HCT116 (cell line): ENCODE data around the gene SLC25A43. TPM values are rescaled to one million over a fixed set of nuclear protein-coding genes. Genes with fewer than 3 reads are reported as not detected.

Source experiments
- ATAC-seq: fragments of 200-7000 bp; cut with Tn5 transposase; 2 replicates; pipeline ENCODE4 v1.9.1; 2020; ENCODE audit warnings: mild to moderate bottlenecking, moderate library complexity
- BruUV-seq: library from RNA; stranded (reverse); fragments of 400-500 nt; replicated peaks from 2 replicates; lab custom pipeline; 2021; lab: Mats Ljungman, UMichigan
- CTCF ChIA-PET: fragments of 300-600 bp; sonication (Branson Sonifier 250); formaldehyde crosslinking; loops from one replicate; lab custom pipeline; 2021; ENCODE audit warnings: antibody characterized with exemption; lab: Charles Lee
- POLR2A ChIA-PET: fragments of 300-600, 350-600 bp; sonication (Branson Sonifier 250); formaldehyde crosslinking; loops from one replicate; lab custom pipeline; 2021; ENCODE audit warnings: antibody characterized with exemption; lab: Charles Lee
- RAD21 ChIA-PET, 2 experiments: fragments of 300-600 bp; sonication (Branson Sonifier 250); formaldehyde crosslinking; loops; one replicate each; lab custom pipeline; 2023; ENCODE audit warnings: low total read pairs in 2 of 2; ENCODE audit not compliant: uncharacterized antibody in 2 of 2, unreplicated experiment in 2 of 2, low non-redundant PET in 1 of 2; lab: Charles Lee
- DNase-seq: peaks from one replicate; pipeline ENCODE4 v3.0.0-alpha.2; 2010; ENCODE audit warnings: low read depth, low spot score
- H2AFZ ChIP-seq: fragments of 200-600 bp; shearing (Covaris generic), sonication (generic); 2 replicates; pipeline ENCODE4 v1.6.1; 2017; ENCODE audit warnings: low read depth, mixed run types, mixed read lengths, antibody characterized with exemption, low read length; ENCODE audit not compliant: poor library complexity, severe bottlenecking
- H3K27ac ChIP-seq: 2 replicates; pipeline ENCODE4 v1.5.1; 2012; ENCODE audit warnings: low read depth, low read length
- H3K27me3 ChIP-seq: fragments of 200-600 bp; sonication (generic); 2 replicates; pipeline ENCODE4 v1.6.1; 2016; ENCODE audit warnings: mixed run types, low read length, mixed read lengths; ENCODE audit not compliant: insufficient read depth
- H3K36me3 ChIP-seq, 2 experiments: fragments of 200-500 bp in 1 of 2; fragments of 200-600 bp in 1 of 2; sonication (Bioruptor generic) in 1 of 2; sonication (generic) in 1 of 2; 2 replicates each; pipeline versions ENCODE4 v1.5.1 to v1.6.1; 2014 to 2016; ENCODE audit warnings: low read length in 2 of 2, inconsistent platforms in 1 of 2, mixed read lengths in 1 of 2, mixed run types in 1 of 2; ENCODE audit not compliant: insufficient read depth in 2 of 2, control insufficient read depth in 1 of 2
- H3K4me1 ChIP-seq, 2 experiments: fragments of 200-600 bp in 1 of 2; sonication (generic) in 1 of 2; 2 replicates each; pipeline versions ENCODE4 v1.5.1 to v1.6.1; 2012 to 2017; ENCODE audit warnings: low read length in 2 of 2, inconsistent platforms in 1 of 2, mild to moderate bottlenecking in 1 of 2, mixed read lengths in 1 of 2, mixed run types in 1 of 2, moderate library complexity in 1 of 2; ENCODE audit not compliant: insufficient read depth in 2 of 2, control insufficient read depth in 1 of 2
- H3K4me2 ChIP-seq: fragments of 200-600 bp; sonication (generic); 2 replicates; pipeline ENCODE4 v1.6.1; 2017; ENCODE audit warnings: mixed run types, low read length, mixed read lengths
- H3K4me3 ChIP-seq, 2 experiments: fragments of 200-600 bp in 1 of 2; sonication (generic) in 1 of 2; replicated peaks in 1 of 2; 2 replicates each; pipeline ENCODE4 v1.5.1; 2011 to 2016; ENCODE audit warnings: low read length in 2 of 2, control low read depth in 1 of 2, low read depth in 1 of 2, mild to moderate bottlenecking in 1 of 2, mixed read lengths in 1 of 2, mixed run types in 1 of 2
- H3K79me2 ChIP-seq: fragments of 200-600 bp; sonication (generic); 2 replicates; pipeline ENCODE4 v1.6.1; 2017; ENCODE audit warnings: mild to moderate bottlenecking, mixed run types, low read length, moderate library complexity, mixed read lengths; ENCODE audit not compliant: insufficient read depth
- H3K9ac ChIP-seq: fragments of 200-600 bp; sonication (generic); 2 replicates; pipeline ENCODE4 v1.6.1; 2016; ENCODE audit warnings: low read length, mixed read lengths
- H3K9me2 ChIP-seq: fragments of 200-600 bp; sonication (generic), shearing (Covaris generic); 2 replicates; pipeline ENCODE4 v1.6.1; 2017; ENCODE audit warnings: mixed run types, mild to moderate bottlenecking, moderate library complexity; ENCODE audit not compliant: insufficient read depth
- H3K9me3 ChIP-seq, 2 experiments: fragments of 200-500 bp in 1 of 2; fragments of 200-600 bp in 1 of 2; sonication (Bioruptor generic) in 1 of 2; sonication (generic) in 1 of 2; 2 replicates each; pipeline ENCODE4 v1.6.1; 2014 to 2017; ENCODE audit warnings: low read length in 2 of 2, mixed read lengths in 2 of 2, inconsistent platforms in 1 of 2, low read depth in 1 of 2, mild to moderate bottlenecking in 1 of 2, mixed run types in 1 of 2, moderate library complexity in 1 of 2; ENCODE audit not compliant: control insufficient read depth in 1 of 2, insufficient read depth in 1 of 2
- H4K20me1 ChIP-seq: fragments of 200-600 bp; sonication (generic), shearing (Covaris generic); 2 replicates; pipeline ENCODE4 v1.6.1; 2017; ENCODE audit warnings: mixed run types, mild to moderate bottlenecking, moderate library complexity; ENCODE audit not compliant: insufficient read depth
- CBX3 ChIP-seq: IDR thresholded peaks from 2 replicates; pipeline ENCODE4 v1.6.1; 2012; ENCODE audit warnings: low read depth
- CEBPB ChIP-seq: IDR thresholded peaks from 2 replicates; pipeline ENCODE4 v1.6.1; 2012; ENCODE audit warnings: low read depth
- ELF1 ChIP-seq: IDR thresholded peaks from 2 replicates; pipeline ENCODE4 v1.6.1; 2012; ENCODE audit warnings: low read depth, borderline replicate concordance
- EZH2phosphoT487 ChIP-seq: fragments of 200-600 bp; IDR thresholded peaks from 2 replicates; pipeline ENCODE4 v1.6.1; 2018; ENCODE audit warnings: antibody characterized with exemption, borderline replicate concordance
- JUND ChIP-seq: IDR thresholded peaks from 2 replicates; pipeline ENCODE4 v1.6.1; 2012
- POLR2AphosphoS5 ChIP-seq: IDR thresholded peaks from 2 replicates; pipeline ENCODE4 v1.6.1; 2011; ENCODE audit warnings: mild to moderate bottlenecking, low read depth, low read length, moderate library complexity
- RAD21 ChIP-seq: IDR thresholded peaks from 2 replicates; pipeline ENCODE4 v1.6.1; 2012; ENCODE audit warnings: low read depth, mild to moderate bottlenecking
- SIN3A ChIP-seq: IDR thresholded peaks from 2 replicates; pipeline ENCODE4 v1.6.1; 2012; ENCODE audit warnings: low read depth
- SP1 ChIP-seq: IDR thresholded peaks from 2 replicates; pipeline ENCODE4 v1.6.1; 2012; ENCODE audit warnings: low read depth
- SRF ChIP-seq: IDR thresholded peaks from 2 replicates; pipeline ENCODE4 v1.6.1; 2012; ENCODE audit warnings: low read depth
- TCF7L2 ChIP-seq: IDR thresholded peaks from 2 replicates; pipeline ENCODE4 v1.7.0; 2011; ENCODE audit warnings: borderline replicate concordance, inconsistent platforms; ENCODE audit not compliant: insufficient read depth, insufficient read length; ENCODE audit errors: extremely low read depth
- YY1 ChIP-seq: IDR thresholded peaks from 2 replicates; pipeline ENCODE4 v1.6.1; 2011; ENCODE audit warnings: low read length, low read depth, moderate library complexity, mild to moderate bottlenecking; ENCODE audit not compliant: insufficient replicate concordance; ENCODE audit errors: extremely low read depth
- intact Hi-C: fragments of 100-400 bp; cut with micrococcal nuclease; formaldehyde crosslinking; loops from 2 replicates; pipeline ENCODE4 v1.10.0; 2022
- total RNA-seq: library from RNA; stranded (reverse); gene quantifications from one replicate; pipeline ENCODE4 v1.2.1, GENCODE V29; 2021; ENCODE audit not compliant: unreplicated experiment
- TF ChIP-seq, protein P1 (sequence below): IDR thresholded peaks from 2 replicates; pipeline ENCODE4 v1.6.1; 2011; ENCODE audit warnings: mild to moderate bottlenecking, low read length, moderate library complexity; ENCODE audit not compliant: insufficient replicate concordance; ENCODE audit errors: extremely low read depth
- TF ChIP-seq, protein P2 (sequence below): IDR thresholded peaks from 2 replicates; pipeline ENCODE4 v1.6.1; 2012
- TF ChIP-seq, protein P3 (sequence below): IDR thresholded peaks from 2 replicates; pipeline ENCODE4 v1.6.1; 2012; ENCODE audit warnings: low read depth

Gene SLC25A43
- total RNA-seq, 1 experiment from 2014 or later: 14.1 TPM

DNA sequence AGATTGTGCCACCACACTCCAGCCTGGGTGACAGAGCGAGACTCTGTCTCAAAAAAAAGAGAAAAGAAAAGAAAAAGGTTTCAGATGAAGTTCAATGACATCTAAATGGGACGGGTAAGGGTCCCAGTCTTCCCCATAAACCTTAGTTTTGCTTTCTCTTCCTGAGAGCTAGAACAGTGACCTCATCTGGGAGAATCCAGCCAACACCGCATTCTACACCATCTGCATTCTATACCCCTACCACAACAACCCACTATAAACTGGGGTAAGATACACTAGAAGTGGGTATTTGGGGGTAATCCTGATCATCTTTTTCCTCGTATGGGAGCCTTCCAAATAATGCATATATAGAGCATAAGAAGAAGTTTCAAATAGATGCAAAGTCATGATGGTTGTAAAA lies 18.2 kb downstream of the SLC25A43 start:
- H3K36me3 ChIP-seq: no peaks in the 10 kb centered on the region
- no peaks in the 10 kb centered on the region for H4K20me1 ChIP-seq
- no peaks in the 10 kb centered on the region for H3K9me3 ChIP-seq
- BruUV-seq: no TSS peak
- ChIA-PET POLR2A (no interaction called here), RAD21 (no interaction called here), CTCF (interaction anchor here (1.0 kb wide), 1 partner anchor 95 kb away, joined by 3 read pairs; no protein-coding TSS in a partner anchor)
- H3K27me3 ChIP-seq: no peaks in the 10 kb centered on the region
- no peak overlapping the region for H3K4me3 ChIP-seq
- no peak overlapping the region for H2AFZ ChIP-seq
- DNase-seq: no peak
- no peak for ATAC-seq
- H3K9me2 ChIP-seq: no peaks in the 10 kb centered on the region
- intact Hi-C loops: no loop called here
- H3K9ac ChIP-seq: no peak overlapping the region
- H3K79me2 ChIP-seq: no peaks in the 10 kb centered on the region
- no peaks in the 10 kb centered on the region for H3K4me1 ChIP-seq
- no peak overlapping the region for H3K4me2 ChIP-seq
- H3K27ac ChIP-seq: no peak overlapping the region
- TF ChIP-seq, protein P1, sequence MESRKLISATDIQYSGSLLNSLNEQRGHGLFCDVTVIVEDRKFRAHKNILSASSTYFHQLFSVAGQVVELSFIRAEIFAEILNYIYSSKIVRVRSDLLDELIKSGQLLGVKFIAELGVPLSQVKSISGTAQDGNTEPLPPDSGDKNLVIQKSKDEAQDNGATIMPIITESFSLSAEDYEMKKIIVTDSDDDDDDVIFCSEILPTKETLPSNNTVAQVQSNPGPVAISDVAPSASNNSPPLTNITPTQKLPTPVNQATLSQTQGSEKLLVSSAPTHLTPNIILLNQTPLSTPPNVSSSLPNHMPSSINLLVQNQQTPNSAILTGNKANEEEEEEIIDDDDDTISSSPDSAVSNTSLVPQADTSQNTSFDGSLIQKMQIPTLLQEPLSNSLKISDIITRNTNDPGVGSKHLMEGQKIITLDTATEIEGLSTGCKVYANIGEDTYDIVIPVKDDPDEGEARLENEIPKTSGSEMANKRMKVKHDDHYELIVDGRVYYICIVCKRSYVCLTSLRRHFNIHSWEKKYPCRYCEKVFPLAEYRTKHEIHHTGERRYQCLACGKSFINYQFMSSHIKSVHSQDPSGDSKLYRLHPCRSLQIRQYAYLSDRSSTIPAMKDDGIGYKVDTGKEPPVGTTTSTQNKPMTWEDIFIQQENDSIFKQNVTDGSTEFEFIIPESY: no peak
- TF ChIP-seq TCF7L2 (no peak), POLR2AphosphoS5 (no peak), JUND (no peak), YY1 (no peak), ELF1 (no peak), SIN3A (no peak), RAD21 (no peak), CEBPB (no peak), EZH2phosphoT487 (no peak), CBX3 (no peak), SP1 (no peak), SRF (no peak)
- TF ChIP-seq, protein P2, sequence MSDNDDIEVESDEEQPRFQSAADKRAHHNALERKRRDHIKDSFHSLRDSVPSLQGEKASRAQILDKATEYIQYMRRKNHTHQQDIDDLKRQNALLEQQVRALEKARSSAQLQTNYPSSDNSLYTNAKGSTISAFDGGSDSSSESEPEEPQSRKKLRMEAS: no peak
- TF ChIP-seq, protein P3, sequence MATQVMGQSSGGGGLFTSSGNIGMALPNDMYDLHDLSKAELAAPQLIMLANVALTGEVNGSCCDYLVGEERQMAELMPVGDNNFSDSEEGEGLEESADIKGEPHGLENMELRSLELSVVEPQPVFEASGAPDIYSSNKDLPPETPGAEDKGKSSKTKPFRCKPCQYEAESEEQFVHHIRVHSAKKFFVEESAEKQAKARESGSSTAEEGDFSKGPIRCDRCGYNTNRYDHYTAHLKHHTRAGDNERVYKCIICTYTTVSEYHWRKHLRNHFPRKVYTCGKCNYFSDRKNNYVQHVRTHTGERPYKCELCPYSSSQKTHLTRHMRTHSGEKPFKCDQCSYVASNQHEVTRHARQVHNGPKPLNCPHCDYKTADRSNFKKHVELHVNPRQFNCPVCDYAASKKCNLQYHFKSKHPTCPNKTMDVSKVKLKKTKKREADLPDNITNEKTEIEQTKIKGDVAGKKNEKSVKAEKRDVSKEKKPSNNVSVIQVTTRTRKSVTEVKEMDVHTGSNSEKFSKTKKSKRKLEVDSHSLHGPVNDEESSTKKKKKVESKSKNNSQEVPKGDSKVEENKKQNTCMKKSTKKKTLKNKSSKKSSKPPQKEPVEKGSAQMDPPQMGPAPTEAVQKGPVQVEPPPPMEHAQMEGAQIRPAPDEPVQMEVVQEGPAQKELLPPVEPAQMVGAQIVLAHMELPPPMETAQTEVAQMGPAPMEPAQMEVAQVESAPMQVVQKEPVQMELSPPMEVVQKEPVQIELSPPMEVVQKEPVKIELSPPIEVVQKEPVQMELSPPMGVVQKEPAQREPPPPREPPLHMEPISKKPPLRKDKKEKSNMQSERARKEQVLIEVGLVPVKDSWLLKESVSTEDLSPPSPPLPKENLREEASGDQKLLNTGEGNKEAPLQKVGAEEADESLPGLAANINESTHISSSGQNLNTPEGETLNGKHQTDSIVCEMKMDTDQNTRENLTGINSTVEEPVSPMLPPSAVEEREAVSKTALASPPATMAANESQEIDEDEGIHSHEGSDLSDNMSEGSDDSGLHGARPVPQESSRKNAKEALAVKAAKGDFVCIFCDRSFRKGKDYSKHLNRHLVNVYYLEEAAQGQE: no peak
- TF ChIP-seq, all 23 proteins: peak for 0
